GM12891 (cell line): Measurements from ENCODE around the gene UVSSA.

Source experiments
- POLR2A ChIP-seq: IDR thresholded peaks from 2 replicates; pipeline ENCODE4 v1.6.1; 2011; ENCODE audit warnings: low read depth, low read length, control low read depth
- POLR2AphosphoS5 ChIP-seq: IDR thresholded peaks from 2 replicates; pipeline ENCODE4 v1.6.1; 2011; ENCODE audit warnings: low read depth, low read length, control low read depth
- SPI1 ChIP-seq: IDR thresholded peaks from 2 replicates; pipeline ENCODE4 v1.6.1; 2011; ENCODE audit warnings: low read depth, low read length, control low read depth
- TAF1 ChIP-seq: IDR thresholded peaks from 2 replicates; pipeline ENCODE4 v1.6.1; 2011; ENCODE audit warnings: low read depth, low read length, control low read depth

GRCh38 chr4:1337376-1337831, 9.6 kb upstream of the UVSSA start:
- TF ChIP-seq TAF1 (no peak), POLR2A (no peak), POLR2AphosphoS5 (no peak), SPI1 (no peak)
